Activated naive CD4-positive, alpha-beta T cell treated with Interleukin-2 at 50 U/mL for 16 hours (primary cell): ENCODE results near the gene FBXO48.
"Not testable (repeated sequence)": the region's sequence is repeated elsewhere in the genome, so short reads cannot be mapped to it uniquely, and the experiment has no call there.

ENCODE experiments used
- DNase-seq: peaks from one replicate; pipeline ENCODE4 v3.0.0-alpha.2; 2020

The FBXO48 gene

DNA sequence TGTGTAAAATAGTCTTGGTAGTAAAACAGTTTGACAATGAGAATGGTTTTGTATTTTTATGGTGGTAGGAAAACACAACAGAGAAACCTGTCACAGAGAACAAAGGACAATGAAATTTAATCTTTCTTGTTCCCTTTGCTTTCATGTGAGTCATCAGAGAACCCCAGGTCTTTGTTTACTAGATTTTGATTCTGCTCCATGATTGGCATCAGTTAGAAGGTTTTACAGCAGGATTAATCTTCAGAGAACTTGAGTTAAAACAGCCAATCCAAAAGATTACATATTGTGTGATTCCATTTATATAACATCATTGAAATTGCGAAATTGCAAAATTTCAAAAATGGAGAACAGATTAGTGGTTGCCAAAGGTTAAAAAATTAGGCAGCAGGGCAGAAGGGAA lies 2.8 kb upstream of the FBXO48 start:
- no peak for DNase-seq

DNA sequence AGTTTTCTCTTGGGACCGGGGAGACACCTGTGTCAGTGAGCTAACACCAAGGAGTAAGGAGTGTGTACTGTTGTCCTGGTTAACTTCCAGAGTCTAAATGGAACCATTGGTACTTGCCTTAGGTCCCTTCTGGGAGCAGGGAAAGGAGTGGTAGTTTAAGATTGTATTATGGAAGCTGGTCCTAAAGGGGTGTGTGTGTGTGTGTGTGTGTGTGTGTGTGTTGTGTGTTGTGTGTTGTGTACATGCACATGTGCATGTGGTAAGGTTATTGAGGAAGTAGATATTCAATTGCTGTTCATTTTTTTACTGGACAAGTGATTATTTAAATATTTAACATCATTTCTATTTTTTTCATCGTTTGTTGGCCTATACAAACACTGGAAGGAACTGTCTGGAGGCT lies 1.7 kb upstream of the FBXO48 start:
- no peak for DNase-seq

DNA sequence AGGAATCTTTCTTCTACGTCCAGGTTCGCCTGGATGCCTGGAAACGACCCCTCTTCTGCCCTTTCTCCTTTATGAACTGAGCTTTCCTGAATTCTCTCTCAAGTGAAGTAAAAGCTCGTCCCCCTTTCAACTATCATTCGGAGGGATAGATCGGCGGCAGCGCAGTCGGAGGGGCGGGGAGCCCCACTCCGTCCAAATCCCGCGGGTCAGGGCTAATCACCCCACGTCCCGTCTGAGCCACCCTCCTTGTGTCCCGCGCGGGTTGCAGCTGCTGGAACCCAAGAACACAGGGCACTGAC lies 367 bp downstream of the FBXO48 start:
- no peak for DNase-seq

DNA sequence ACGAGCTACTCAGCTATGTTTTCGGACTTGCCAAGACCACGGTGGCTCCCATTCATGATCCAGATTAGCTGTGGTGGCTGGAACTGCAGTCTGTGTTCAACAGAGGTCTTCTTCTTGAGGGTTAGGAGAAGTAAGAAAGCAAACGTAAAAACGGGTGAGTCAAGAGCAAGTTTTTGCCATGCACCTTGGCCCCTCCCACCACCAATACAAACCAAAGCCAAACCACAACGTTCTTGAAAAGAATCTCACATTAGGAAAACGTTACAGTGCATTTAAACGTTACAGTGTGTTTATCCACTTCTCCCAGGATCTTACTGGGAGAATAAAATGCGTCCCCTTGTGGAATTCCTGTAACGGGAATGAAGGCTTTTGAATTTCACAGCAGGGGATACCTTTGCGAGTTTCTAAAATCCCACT lies 725 bp downstream of the FBXO48 start:
- peak; percentile 71 for DNase-seq

DNA sequence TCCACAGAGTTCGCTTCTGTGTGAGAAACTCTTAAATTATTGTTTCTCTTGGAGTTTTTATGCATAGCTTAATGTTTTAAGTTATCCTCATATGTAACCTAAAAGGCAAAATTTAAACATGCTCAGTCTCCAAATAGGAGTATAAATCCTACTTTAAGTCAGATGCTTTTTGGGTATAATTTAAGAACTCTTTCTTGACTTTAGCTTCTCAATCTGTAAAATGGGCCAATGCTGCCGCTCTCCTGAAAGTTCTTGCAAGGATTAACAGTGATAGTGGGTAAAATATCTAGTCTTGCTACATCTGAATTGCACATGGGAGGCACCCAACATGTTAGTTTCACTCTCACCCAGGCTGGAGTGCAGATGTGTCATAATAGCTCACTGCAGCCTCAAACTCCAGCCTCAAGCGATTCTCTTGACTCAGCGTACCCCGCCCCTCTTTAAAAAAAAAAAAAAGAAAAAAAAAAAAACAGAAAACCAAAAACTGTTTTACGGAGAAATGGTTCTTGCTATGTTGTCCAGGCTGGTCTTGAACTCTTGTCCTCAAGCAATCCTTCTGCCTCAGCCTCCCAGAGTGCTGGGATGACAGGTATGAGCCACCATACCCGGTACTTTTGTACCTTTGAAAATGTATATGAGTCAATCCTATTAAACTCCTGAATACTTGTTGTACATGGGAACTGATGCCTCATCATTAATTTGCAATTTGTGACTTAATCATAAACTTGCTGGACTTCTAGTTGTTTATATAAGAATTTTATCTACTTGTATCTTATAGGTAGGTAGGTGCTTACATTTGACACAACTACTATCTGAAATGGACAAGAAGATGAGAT lies 1.8 kb downstream of the FBXO48 start:
- DNase-seq: peak; percentile 63

DNA sequence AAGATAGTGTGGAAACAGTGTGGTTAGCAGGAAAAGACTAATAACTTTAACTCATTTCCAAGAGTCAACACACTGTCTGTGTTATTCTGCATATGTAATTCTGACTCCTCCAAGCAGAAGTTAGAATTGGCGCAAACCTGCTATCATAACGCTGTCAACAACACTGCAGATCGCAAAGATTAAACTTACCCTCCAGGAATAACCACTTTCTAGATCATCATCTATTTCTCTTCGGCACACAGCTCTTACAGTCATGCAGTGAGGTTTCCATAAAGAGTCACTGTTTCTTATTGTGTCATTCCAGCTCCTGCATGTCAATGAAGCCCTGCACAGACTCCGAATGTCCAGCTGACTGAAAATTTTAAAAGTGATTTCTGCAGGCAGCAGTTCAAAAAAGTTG lies 2.4 kb downstream of the FBXO48 start:
- no peak for DNase-seq

DNA sequence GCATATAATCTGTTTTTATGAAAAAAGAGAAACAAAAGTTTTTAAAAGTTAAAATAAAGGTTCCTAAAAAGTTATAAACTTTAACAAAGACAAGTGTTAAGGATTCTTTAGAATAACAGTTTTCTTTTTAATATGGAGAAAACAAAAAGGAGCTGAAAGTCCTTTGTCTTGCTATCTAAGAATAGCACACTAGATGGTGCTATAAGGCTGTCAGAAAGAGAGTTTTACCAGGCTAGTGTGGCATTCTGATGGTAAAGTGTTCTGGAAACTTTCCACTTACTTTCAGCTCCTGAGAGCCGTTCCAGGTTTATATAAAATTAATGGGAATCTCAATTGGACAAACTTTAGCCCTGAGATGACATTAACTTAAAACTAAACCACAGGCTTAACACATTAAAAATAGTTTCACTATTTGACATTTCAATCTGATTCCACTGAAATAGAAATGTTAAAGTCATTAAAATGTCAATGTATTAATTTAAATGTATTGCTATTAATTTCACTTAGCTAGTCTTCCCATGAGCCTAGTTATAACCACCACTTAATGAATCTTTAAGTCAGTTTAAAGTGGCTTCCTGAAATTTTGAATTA lies 3.7 kb downstream of the FBXO48 start:
- DNase-seq: no peak

DNA sequence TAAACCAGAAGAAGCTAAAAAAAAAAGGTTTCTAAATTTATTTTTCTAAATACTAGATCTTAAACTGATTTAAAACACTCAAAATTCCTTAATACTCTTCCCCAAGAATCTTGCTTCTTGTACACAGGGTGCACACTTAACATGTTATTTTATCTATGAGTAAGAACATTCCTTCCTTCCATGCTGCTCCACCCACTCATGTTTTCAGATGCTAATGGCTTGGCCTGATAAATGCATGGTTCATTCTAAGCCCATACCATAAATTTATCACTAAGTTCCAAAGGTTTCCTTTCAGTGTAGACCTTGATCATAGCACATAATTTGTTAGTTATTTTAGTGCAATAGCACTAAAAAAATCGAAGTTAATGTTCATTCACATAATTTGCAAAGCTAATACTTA lies 8.1 kb downstream of the FBXO48 start:
- no peak for DNase-seq

DNA sequence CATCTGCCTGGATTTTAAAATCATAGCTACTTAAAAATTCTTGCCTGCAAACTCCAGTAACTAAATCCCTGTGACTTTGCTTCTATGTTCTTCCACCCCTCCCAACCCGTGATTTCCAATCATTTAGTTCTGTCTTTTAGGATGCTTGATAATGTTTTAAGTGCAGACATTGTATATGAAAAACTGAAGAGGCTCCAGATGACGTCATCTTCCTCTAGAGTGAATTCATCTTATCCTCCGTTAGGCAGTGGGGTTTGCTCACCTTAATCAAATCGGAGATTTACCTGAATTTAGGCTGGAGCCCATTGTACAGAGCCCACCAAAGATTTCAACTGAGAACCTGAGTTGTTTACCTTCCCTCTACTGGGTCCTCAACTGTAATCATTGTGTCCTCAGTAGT lies 10.9 kb downstream of the FBXO48 start:
- DNase-seq: no peak

DNA sequence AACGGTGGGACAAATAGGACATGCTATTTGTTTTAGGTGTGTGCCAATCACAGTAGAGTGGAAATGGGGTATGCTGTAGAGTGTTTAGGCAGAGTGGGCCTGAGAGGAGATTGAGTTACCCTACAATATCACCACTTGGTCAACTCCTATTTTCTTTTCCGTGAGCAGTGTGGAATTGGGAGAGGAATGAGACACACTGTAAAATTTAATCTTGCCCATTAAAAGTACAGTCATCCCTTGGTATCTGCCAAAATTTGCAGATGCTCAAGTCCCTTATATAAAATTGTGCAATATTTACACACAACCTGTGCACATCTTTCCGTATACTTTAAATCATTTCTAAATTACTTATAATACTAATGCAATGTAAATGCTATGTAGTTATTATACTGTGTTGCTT lies 12.4 kb downstream of the FBXO48 start:
- DNase-seq: no peak

DNA sequence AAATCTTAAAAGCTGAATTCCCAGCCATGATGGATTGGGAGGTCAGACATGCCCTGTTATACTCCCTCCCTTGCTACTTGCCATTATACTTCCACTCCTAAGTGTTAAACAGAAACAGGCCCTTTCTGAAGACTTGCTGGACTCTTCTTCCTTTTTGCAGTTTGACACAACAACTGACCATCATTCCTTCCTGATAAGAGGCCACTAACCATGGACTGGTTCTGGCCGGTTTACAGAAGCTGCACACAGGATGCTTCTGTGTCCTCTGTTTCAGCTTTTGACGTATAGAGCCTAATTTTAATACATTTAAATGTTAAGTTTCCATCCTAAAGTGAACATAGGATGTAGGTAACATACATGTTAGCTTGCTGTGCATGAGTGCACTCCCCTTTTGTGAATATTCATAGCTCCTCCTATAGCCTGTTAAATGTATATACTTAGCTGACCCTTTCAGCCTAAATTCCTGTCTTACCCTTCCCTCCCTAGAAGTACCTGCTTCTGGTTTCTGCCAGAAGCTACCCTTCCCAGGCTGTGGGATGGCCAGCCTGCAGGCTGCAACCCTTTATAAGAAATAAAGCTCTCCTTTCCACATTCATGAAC lies 13.2 kb downstream of the FBXO48 start:
- no peak for DNase-seq

DNA sequence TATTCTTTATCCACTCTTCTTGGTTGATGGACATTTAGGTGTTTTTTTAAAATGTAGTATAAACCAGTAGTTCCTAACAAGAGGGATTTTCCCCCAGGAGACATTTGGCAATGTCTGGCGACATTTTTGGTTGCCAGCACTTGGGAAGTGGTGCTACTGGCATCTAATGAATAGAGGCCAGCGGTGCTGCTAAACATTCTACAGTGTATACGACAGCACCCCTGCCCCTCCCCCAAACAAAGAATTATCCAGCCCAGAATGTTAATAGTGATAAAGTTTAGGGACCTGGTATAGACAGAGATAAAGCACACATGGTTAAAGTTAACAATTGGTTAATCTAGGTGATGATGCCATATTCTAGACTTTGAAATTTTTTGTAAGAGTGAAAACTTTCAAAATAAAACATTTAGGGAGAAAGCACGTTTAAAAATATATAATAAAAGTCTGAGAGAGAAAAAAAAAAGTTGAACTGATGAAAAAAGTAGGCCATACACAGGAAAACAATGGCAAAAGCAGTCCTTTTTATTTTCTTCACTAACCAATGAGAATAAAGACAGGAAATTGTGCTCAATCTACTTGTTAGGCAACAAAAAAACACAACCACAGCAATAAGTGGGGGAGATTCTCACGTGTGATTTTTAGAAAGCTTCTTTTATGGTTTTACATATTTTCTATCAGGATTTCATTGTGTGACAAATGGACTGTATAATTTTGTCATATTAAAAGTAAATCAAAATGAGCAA lies 14.8 kb downstream of the FBXO48 start:
- no peak for DNase-seq

DNA sequence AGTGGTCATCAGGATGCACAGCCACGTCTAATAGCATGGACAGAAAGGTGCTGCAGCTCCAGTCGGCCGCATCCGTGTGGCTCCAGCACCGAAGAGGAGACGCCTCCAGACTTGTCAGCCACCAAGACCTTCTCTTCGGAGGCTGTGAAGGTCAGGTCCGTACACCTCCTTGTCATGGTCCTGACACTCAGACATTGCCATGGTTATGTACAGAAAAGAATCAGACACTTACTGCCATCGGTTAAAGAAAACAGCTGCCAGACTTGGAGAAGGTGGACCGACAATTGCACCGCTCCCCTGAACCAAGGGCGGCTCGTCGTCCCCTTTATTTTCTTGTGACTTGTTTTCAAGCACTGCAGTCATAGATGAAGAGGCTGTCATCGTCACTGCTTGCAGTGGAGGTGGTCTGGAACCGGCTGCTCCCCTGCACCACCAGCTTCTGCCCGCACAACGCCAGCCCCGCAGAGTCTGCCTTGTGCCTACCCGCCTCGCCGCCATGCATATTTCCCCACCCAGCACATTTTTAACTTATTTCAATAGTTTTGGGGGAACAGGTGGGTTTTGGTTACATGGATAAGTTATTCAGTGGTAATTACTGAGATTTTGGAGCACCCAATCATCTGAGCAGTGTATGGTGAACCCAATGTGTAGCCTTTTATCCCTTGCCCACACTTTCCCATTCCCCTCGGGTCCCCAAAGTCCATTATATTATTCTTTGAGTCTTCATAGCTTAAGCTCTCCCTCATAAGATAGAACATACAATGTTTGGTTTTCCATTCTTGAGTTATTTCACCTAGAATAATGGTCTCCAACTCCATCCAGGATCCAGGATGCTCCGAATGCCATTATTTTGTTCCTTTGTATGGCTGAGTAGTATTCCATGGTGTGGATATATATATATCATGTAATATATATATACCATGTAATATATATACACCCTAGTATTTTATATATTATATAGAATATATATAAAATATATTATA lies 18.1 kb downstream of the FBXO48 start:
- DNase-seq: no peak

DNA sequence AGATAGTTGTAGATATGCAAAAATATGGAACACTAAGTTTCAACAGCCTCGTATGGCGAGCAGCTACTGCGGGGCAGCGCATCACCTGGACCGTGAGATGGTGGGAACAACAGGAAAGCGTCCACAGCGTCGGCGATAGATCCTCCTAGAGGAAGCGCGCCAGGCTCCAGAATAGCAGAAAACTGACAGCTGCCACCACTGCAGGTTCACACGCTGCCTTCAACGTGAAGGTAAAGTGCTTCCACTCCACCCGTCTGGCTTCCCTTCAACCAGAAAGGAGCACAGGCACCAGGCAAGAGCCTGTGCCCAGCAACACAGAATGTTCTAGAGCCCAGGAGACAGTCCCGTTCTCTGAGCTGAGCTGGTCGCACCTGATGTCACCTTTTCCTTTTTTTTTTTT lies 20.0 kb downstream of the FBXO48 start:
- DNase-seq: no peak

DNA sequence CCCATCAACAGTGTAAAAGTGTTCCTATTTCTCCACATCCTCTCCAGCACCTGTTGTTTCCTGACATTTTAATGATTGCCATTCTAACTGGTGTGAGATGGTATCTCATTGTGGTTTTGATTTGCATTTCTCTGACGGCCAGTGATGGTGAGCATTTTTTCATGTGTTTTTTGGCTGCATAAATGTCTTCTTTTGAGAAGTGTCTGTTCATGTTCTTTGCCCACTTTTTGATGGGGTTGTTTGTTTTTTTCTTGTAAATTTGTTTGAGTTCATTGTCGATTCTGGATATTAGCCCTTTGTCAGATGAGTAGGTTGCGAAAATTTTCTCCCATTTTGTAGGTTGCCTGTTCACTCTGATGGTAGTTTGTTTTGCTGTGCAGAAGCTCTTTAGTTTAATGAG lies 20.7 kb downstream of the FBXO48 start:
- DNase-seq: not testable (repeated sequence)

DNA sequence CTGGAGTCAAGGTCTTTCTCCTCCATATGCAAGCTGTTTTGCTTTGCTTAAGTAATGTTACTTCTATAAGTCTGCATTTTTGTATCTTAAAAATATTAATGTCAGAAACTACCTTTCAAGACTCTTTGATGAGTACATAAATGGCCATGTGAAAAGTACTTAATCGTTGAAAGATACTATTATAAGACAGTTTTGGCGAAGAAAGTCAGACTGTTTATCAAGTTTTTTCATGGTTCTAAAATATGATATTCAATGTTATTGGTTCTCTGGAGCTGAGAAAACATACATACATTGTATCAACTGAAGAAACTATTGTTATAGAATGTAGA lies 25.1 kb downstream of the FBXO48 start:
- no peak for DNase-seq

DNA sequence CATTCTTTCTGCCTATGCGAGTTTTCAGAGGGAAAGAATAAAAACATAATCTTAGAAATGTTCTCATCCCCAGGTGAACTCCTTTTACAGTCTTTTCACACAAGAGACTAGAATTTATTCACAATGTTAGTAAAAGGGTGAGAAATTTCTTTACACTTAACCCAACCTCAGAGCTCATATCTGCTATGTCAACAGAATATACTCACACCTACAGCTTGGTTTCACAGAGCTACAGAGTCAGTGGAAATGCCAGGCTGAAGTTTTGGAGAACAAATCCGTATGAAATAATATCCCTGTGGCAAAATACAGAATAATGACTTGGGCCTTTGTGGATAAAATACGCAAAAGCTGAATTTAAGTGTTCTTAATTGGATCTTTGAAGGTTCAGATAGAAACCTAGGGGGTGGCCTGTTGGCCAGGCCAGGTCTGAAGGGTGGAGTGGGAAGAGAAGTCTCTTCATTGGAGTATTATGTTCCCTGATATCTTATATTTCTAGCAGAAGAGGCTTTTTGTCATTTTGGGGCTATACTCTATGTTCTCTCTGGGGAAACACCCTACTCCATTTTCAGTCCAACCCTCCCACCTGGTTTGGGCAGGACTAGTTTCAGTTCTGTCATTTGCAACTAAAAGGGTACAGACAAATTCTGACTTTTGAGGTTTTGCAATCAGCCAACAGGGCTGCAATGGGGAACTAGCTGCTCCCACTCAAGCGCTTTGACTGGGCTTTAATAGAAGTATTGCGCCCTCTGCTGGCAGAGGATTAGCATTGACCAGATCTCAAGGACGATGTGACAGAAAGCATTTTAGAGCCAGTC lies 25.7 kb downstream of the FBXO48 start:
- DNase-seq: peak; percentile 84

DNA sequence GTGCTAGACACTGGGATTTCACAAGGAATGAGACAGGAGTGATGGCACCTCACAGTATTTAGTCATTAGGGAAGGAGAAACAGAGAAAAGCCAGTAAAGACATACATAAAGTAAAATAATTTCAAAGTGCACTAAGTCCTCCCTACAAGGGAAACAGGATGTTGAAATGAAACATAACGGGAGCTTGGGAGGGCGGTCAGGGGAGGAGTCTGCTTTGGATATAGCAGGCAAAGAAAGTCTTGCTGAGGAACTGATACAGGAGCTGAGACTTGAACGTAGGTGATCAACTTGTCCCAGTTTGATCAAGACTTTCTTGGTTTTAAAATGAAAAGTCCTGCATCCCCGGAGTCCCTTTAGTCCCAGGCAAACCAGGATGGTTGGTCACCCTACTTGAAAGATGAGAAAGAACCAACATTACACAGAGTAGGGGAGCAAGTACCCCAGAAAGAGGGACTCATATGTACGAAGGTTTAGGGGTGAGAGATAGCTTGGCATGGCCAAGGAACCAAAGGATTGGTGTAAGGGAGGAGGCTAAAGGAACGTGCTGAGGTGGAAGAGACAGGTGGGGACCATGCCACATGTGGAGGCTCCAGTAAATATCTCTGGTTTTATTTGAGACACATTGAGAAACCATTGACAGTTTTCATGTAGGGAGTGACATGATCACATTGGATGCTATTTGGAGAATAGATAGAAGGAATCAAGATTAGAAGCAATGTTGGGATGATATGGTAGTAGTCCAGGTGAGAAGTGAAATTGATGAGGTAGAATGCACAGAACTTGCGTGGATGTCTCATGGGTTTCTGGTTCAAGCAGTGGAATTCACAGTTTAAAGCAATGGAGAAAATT lies 28.4 kb downstream of the FBXO48 start:
- no peak for DNase-seq

DNA sequence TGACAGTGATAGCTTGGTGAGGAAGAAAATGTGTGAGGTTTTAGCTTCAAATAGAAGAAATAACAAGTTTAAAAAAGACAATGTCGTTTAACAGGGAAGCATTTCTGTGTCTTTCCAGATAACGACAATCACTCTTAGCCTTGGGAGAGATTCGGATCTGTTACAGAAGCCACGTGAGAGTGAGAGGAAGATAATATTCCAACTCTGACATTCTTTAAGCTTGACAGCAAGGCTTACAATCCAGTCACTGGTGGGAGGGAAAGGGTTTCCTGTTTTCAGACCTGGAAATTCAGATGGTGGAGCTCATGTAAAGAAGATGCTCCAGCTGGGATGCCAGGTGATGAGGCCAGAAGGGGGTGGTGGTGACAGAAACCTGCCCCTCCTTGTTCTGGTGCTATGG lies 30.8 kb downstream of the FBXO48 start:
- DNase-seq: no peak

DNA sequence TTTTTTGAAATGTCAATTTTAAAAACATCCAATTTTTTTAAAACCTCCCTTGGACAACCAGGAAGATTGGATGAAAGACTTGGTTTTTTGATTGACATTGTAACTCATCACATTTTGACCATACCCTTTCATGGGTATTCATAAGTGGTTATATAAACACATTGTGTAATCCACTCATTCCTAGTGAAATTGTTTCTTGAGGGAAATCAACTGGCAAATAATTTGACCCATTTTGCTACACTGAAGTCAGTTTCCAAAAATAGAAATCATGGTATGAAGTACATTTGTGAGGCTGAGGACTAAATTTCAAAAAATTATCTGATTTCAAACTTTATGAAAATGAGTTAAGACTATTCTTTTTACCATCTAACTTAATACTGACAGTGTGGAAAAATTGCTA lies 31.5 kb downstream of the FBXO48 start:
- no peak for DNase-seq

DNA sequence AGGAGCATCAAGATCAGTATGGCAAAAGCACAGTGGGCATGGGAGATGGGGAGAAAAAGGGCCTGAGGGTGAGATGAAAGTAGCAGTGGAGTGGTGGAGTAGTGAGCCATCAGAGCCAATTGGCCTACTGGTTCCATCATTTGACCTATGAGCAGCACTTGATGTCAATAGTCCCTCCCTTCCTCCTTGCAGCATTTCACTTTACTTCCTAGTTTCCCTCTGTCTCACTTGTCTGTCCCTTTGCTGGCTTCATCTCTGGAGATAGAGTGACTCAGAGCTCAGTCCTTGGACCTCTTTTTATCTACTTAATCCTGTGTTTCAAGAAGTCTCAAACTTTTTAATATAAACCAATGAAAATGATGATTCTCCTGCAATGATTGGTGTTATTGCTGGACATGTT lies 32.1 kb downstream of the FBXO48 start:
- DNase-seq: no peak
